AG04450 (cell line): Measurements from ENCODE around the gene WDFY4. TPM values are rescaled to one million over a fixed set of nuclear protein-coding genes. Genes with fewer than 3 reads are reported as not detected.

Experiments used
- CTCF ChIA-PET: fragments of 300-600, 350-600 bp; formaldehyde crosslinking; extraction: SDS; loops from one replicate; lab custom pipeline; 2022; ENCODE audit warnings: antibody characterized with exemption, inconsistent platforms; lab: Charles Lee
- POLR2A ChIA-PET: fragments of 350-600 bp; formaldehyde crosslinking; extraction: SDS; loops from one replicate; lab custom pipeline; 2021; ENCODE audit warnings: antibody characterized with exemption, inconsistent platforms; lab: Yijun Ruan, JAX
- DNase-seq: peaks from one replicate; pipeline ENCODE4 v3.0.0-alpha.2; 2011; ENCODE audit warnings: low read depth, low spot score
- H3K27ac ChIP-seq: one replicate; pipeline ENCODE4 v1.5.1; 2012; ENCODE audit warnings: low read depth, low read length, control low read depth
- H3K27me3 ChIP-seq: one replicate; pipeline ENCODE4 v1.6.0; 2012; ENCODE audit warnings: low read length; ENCODE audit not compliant: control insufficient read depth, insufficient read depth
- H3K4me3 ChIP-seq: 2 replicates; pipeline ENCODE4 v1.5.1; 2011; ENCODE audit warnings: mild to moderate bottlenecking, low read depth, low read length, control low read depth
- H3K9me3 ChIP-seq: 2 replicates; pipeline ENCODE4 v1.5.1; 2012; ENCODE audit warnings: low read length; ENCODE audit not compliant: control insufficient read depth, insufficient read depth
- polyA plus RNA-seq: library from polyadenylated mRNA; depleted of rRNA; stranded (reverse); fragments of >200 nt; gene quantifications from 2 replicates; pipeline ENCODE4 v1.2.3, GENCODE V29; 2011
- TF ChIP-seq, protein P1 (sequence below): IDR thresholded peaks from 2 replicates; pipeline ENCODE4 v1.5.1; 2011; ENCODE audit warnings: low read depth, low read length, control low read depth, inconsistent platforms

Gene WDFY4
- polyA plus RNA-seq, 1 experiment = not detected

DNA sequence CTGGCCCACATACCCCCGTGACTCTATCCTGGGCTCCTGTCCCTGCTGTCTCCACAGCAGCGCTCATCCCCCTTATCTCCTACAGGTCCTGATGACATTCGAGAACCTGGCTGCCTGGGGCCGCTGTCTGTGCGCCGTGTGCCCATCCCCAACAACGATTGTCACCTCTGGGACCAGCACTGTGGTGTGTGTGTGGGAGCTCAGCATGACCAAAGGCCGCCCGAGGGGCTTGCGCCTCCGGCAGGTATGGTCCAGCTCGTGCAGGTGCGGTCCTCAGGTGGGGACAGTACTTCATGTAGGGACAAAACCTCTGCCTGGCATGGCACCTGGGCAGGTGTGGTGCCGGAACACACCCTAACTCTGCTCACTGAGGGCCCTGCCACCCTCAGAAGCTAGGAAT is 285.4 kb downstream of the WDFY4 start:
- no peak for DNase-seq
- CTCF ChIA-PET = no interaction called here
- H3K4me3 ChIP-seq = no peak overlapping the region
- no peak overlapping the region for H3K27ac ChIP-seq
- peaks cover 2% of the 10 kb centered on the region; the same call in 1 of the 2 replicates for H3K9me3 ChIP-seq
- H3K27me3 ChIP-seq = peaks cover 2% of the 10 kb centered on the region
- TF ChIP-seq, protein P1, sequence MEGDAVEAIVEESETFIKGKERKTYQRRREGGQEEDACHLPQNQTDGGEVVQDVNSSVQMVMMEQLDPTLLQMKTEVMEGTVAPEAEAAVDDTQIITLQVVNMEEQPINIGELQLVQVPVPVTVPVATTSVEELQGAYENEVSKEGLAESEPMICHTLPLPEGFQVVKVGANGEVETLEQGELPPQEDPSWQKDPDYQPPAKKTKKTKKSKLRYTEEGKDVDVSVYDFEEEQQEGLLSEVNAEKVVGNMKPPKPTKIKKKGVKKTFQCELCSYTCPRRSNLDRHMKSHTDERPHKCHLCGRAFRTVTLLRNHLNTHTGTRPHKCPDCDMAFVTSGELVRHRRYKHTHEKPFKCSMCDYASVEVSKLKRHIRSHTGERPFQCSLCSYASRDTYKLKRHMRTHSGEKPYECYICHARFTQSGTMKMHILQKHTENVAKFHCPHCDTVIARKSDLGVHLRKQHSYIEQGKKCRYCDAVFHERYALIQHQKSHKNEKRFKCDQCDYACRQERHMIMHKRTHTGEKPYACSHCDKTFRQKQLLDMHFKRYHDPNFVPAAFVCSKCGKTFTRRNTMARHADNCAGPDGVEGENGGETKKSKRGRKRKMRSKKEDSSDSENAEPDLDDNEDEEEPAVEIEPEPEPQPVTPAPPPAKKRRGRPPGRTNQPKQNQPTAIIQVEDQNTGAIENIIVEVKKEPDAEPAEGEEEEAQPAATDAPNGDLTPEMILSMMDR = no peak
- POLR2A ChIA-PET = no interaction called here

DNA sequence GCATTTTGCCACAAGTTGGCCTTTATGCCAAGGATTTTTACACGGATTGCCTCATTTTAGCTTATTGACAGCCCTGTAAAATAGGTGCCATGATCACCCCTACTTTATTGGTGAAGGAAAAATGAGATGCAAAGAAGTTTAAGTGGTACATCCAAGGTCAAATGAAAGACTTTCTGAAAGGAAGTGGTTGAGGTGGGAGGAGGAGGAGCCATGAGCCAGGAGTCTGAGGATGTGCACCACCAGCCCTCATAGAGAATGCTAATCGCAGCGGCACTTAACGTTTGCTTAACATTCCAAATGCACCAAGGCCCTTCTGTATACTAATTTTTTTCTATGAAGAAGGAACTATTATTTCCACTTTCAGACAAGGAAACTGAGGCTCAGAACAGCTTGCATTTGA is 286.0 kb downstream of the WDFY4 start:
- ChIA-PET POLR2A (no interaction called here), CTCF (no interaction called here)
- Histone ChIP-seq H3K4me3 (no peak overlapping the region), H3K27ac (no peak overlapping the region), H3K27me3 (peaks cover 2% of the 10 kb centered on the region), H3K9me3 (peaks cover 2% of the 10 kb centered on the region; the same call in 1 of the 2 replicates)
- no peak for DNase-seq
- TF ChIP-seq, protein P1 = no peak

DNA sequence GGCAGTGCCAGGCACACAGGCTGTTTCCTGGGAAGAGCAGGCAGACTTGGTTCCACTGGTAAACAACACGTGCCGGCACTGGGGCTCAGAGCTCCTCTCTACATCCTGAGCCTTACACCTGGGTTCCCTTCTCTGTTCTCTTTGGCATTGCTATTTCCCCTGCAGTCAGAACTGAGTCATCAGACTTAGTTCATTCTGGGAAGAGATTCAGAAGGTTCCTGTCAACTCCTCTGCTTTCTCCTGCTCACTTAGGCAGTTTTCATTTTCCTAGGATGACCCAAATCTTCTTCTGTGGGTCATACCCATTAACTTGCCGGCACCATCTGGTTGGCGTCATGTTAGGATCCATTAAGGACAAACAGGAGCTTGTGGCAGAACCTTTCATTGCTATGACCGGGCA is 288.4 kb downstream of the WDFY4 start:
- TF ChIP-seq, protein P1 = no peak
- no peak for DNase-seq
- CTCF ChIA-PET = no interaction called here

DNA sequence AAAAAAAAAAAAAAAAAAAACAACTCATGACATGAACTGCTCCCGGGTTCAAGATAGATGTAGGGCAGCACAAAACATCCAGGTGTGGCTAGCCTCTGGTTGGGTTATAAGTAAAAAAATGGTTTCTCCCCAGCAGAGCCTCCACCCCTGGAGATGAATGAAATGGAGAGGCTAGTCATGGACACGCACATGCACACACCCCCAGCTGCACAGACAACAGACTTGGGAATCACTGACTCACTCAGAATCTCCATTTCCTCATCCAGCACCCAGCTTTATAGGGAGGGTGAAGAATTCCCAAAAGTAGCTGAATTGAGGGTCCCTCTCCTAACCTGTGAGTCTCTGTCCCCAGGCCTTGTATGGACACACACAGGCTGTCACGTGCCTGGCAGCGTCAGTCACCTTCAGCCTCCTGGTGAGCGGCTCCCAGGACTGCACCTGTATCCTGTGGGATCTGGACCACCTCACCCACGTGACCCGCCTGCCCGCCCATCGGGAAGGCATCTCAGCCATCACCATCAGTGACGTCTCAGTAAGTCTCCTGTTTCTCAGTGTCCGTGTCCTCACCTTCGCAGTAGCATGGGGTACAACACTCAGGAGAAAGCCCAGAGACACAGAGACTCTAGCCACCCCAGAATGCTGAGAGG is 290.0 kb downstream of the WDFY4 start:
- Histone ChIP-seq H3K27me3 (peaks cover 6% of the 10 kb centered on the region), H3K27ac (no peak overlapping the region), H3K9me3 (peaks cover 2% of the 10 kb centered on the region; the same call in 1 of the 2 replicates), H3K4me3 (no peak overlapping the region)
- DNase-seq = no peak
- ChIA-PET CTCF (interaction anchor here (1.6 kb wide), 1 partner anchor 537 kb away, joined by 4 read pairs; no protein-coding TSS in a partner anchor), POLR2A (no interaction called here)
- TF ChIP-seq, protein P1 = no peak

More for the DNA sequence above, 288.4 kb downstream of the WDFY4 start:
- H3K27ac ChIP-seq = no peak overlapping the region
- H3K9me3 ChIP-seq = peaks cover 2% of the 10 kb centered on the region; the same call in 1 of the 2 replicates
- H3K27me3 ChIP-seq = peaks cover 2% of the 10 kb centered on the region
- H3K4me3 ChIP-seq = no peak overlapping the region
- POLR2A ChIA-PET = no interaction called here

DNA sequence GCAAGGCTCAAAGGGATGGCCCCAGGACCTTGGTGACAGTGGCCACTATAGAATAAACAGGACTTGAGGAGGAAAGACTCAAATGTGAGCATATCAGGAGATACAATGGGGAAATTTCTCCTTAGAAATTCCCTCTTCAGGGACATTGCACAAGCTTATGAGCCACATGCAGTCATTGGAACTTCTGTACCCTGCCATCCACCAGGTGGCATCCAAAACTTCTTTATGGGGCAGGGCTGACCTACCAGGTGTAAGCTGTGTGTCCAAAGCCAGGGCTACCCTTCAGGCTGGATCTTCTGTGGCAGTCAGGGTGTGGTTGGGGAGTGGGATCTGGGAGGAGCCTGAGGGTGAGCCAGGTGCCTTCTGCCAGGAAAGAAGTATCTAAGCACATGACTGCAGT is 291.5 kb downstream of the WDFY4 start:
- TF ChIP-seq, protein P1 = peak; percentile 23; the same call in 1 of the 2 replicates
- peaks cover 7% of the 10 kb centered on the region for H3K27me3 ChIP-seq
- H3K9me3 ChIP-seq = peaks cover 2% of the 10 kb centered on the region; the same call in 1 of the 2 replicates
- no peak overlapping the region for H3K4me3 ChIP-seq
- H3K27ac ChIP-seq = no peak overlapping the region
- CTCF ChIA-PET = interaction anchor here (0.6 to 1.3 kb wide), 3 partner anchors 188 to 543 kb away, joined by 3 to 7 read pairs (median 3); no protein-coding TSS in a partner anchor
- no peak for DNase-seq
- POLR2A ChIA-PET = no interaction called here
